ENCODE results near the gene SLC16A1.

- TF ChIP-seq POU2F2 (IDR thresholded peaks at IDR 0.05; ENCODE audit: low read depth, low read length) = no peak
- TF ChIP-seq POLR2A (IDR thresholded peaks at IDR 0.05; ENCODE audit: low read depth, low read length) = no peak
These were observed 26.3 kb upstream of the SLC16A1 start for GRCh38 chr1:112982328-112982727.

Data from GM12891 (cell line).